Testis (tissue), 2 donors: ENCODE data around the gene STXBP5.

Experiments
- POLR2A ChIP-seq: fragments of 450-650 bp; IDR thresholded peaks from one replicate; pipeline ENCODE4 v1.6.1; 2017; ENCODE audit warnings: antibody characterized with exemption, mild to moderate bottlenecking, moderate library complexity
- TF ChIP-seq, protein P1 (sequence below), 3 experiments: fragments of 450-650 bp in 2 of 3; fragments of 200-600 bp in 1 of 3; sonication (generic) in 1 of 3; IDR thresholded peaks; one replicate each; pipeline ENCODE4 v1.5.1; 2016 to 2019; ENCODE audit warnings: antibody characterized with exemption in 3 of 3, mild to moderate bottlenecking in 2 of 3, moderate library complexity in 1 of 3

DNA sequence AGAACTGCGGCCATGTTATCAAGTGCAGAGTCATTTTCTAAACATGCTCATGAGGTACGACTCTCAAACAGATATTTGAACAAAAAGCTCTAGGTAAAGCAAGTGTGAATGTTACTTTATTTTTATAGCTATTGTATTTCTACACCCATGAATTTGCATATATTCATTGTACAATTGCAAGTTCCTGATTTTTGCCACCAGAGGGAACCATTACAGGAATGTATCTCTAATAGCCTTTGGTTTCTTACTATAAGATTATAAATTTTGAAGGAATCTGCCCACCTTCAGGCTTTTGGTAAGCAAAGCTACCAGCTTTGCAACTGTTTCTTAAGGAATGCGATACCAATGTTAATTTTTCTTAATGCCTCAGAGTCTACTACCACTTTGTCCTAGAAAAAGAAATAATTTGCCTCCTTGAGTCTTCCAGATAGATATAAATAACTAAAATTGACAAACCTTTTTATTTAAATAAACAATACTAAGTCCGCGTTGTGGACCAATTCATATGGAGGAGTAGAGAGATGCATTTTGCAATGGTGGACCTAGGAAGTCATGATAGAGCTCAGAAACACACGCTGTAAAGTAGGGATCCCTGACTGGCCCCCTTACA is 178.8 kb downstream of the STXBP5 start:
- TF ChIP-seq, protein P1, sequence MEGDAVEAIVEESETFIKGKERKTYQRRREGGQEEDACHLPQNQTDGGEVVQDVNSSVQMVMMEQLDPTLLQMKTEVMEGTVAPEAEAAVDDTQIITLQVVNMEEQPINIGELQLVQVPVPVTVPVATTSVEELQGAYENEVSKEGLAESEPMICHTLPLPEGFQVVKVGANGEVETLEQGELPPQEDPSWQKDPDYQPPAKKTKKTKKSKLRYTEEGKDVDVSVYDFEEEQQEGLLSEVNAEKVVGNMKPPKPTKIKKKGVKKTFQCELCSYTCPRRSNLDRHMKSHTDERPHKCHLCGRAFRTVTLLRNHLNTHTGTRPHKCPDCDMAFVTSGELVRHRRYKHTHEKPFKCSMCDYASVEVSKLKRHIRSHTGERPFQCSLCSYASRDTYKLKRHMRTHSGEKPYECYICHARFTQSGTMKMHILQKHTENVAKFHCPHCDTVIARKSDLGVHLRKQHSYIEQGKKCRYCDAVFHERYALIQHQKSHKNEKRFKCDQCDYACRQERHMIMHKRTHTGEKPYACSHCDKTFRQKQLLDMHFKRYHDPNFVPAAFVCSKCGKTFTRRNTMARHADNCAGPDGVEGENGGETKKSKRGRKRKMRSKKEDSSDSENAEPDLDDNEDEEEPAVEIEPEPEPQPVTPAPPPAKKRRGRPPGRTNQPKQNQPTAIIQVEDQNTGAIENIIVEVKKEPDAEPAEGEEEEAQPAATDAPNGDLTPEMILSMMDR (IDR thresholded peaks at IDR 0.05) = peak in 2 of 3 experiments; percentile 2 to 60
- TF ChIP-seq POLR2A = no peak
